Measurements from ENCODE around the gene TOE1. TPM values are rescaled to one million over a fixed set of nuclear protein-coding genes. Genes with fewer than 3 reads are reported as not detected.

The TOE1 gene
- total and polyA plus RNA-seq, 8 donors = 0.87 to 31.5 (median 8.1) TPM

GRCh38 chr1:45386219-45386618, 46.2 kb downstream of the TOE1 start:
- TF ChIP-seq POLR2A (IDR thresholded peaks at IDR 0.05) (no peak), POLR2AphosphoS5 (IDR thresholded peaks at IDR 0.05) (no peak), EP300 (IDR thresholded peaks at IDR 0.05) (no peak), CTCF (IDR thresholded peaks at IDR 0.05) (no peak)
- Histone ChIP-seq H3K27ac (no peak overlapping the region), H3K27me3 (no peaks in the 10 kb centered on the region), H3K4me3 (no peak overlapping the region), H3K4me1 (no peaks in the 10 kb centered on the region), H3K36me3 (no peaks in the 10 kb centered on the region), H3K9me3 (no peaks in the 10 kb centered on the region)
- no peak for DNase-seq
- intact Hi-C loops (cut with DNase I; ENCODE audit: low total_unique reads) = no loop called here
- 94 to 100% (median 96%) methylated on average over 3 of the region's 3 CpGs for whole genome bisulfite sequencing, 5 donors

Other genes with a start within 250 kb of the TOE1 start
- gene ZSWIM5, start 133.6 kb upstream of the TOE1 start, total RNA-seq = 10 to 100 TPM in 1 of 5 donors, 1 to 10 TPM in 2, under 1 TPM in 2; 0.45 to 10.1 (median 2.2) TPM
- under 1 TPM; 0.75 to 0.98 (median 0.76) TPM for gene ZSWIM5, start 133.6 kb upstream of the TOE1 start, polyA plus RNA-seq
- 10 to 100 TPM in 1 of 5 donors, 1 to 10 TPM in 1, not detected in 3; 4.1 to 10.1 TPM for gene HPDL, start 13.3 kb upstream of the TOE1 start, total RNA-seq
- 1 to 10 TPM; 1.8 to 6.6 (median 3.1) TPM for gene HPDL, start 13.3 kb upstream of the TOE1 start, polyA plus RNA-seq
- gene MUTYH, start 270 bp downstream of the TOE1 start, total RNA-seq = 10 to 100 TPM; 11.6 to 88.7 (median 19.1) TPM
- gene MUTYH, start 270 bp downstream of the TOE1 start, polyA plus RNA-seq = 10 to 100 TPM; 19.4 to 24.1 (median 20.0) TPM
- gene TESK2, start 151.0 kb downstream of the TOE1 start, total RNA-seq = 10 to 100 TPM in 1 of 5 donors, 1 to 10 TPM in 3, not detected in 1; 2.8 to 11.2 (median 7.4) TPM
- gene TESK2, start 151.0 kb downstream of the TOE1 start, polyA plus RNA-seq = 1 to 10 TPM; 3.5 to 4.0 (median 3.8) TPM
- 1 to 10 TPM in 1 of 5 donors, under 1 TPM in 1, not detected in 3; 0.18 to 2.7 TPM for gene CCDC163, start 159.9 kb downstream of the TOE1 start, total RNA-seq
- gene CCDC163, start 159.9 kb downstream of the TOE1 start, polyA plus RNA-seq = 1 to 10 TPM; 1.2 to 2.6 (median 1.8) TPM
- gene MMACHC, start 160.1 kb downstream of the TOE1 start, total RNA-seq = 10 to 100 TPM in 1 of 5 donors, 1 to 10 TPM in 2, under 1 TPM in 2; 0.58 to 20.6 (median 1.6) TPM
- 1 to 10 TPM; 1.7 to 2.3 (median 1.7) TPM for gene MMACHC, start 160.1 kb downstream of the TOE1 start, polyA plus RNA-seq
- gene PRDX1, start 181.7 kb downstream of the TOE1 start, total RNA-seq = 100 to 1,000 TPM in 4 of 5 donors, 10 to 100 TPM in 1; 77.6 to 447 (median 187) TPM
- gene PRDX1, start 181.7 kb downstream of the TOE1 start, polyA plus RNA-seq = 100 to 1,000 TPM; 570 to 892 (median 660) TPM
- 100 to 1,000 TPM in 4 of 5 donors, 10 to 100 TPM in 1; 10.5 to 203 (median 141) TPM for gene AKR1A1, start 210.7 kb downstream of the TOE1 start, total RNA-seq
- 100 to 1,000 TPM; 192 to 246 (median 212) TPM for gene AKR1A1, start 210.7 kb downstream of the TOE1 start, polyA plus RNA-seq
- gene NASP, start 243.9 kb downstream of the TOE1 start, total RNA-seq = 100 to 1,000 TPM in 2 of 5 donors, 10 to 100 TPM in 3; 14.0 to 107 (median 51.8) TPM
- 100 to 1,000 TPM in 1 of 3 donors, 10 to 100 TPM in 2; 78.7 to 119 (median 79.9) TPM for gene NASP, start 243.9 kb downstream of the TOE1 start, polyA plus RNA-seq